Neuron (in vitro differentiated cells): ENCODE measurements around the gene KLHL3.

Source experiments
- H2AFZ ChIP-seq: one replicate; pipeline ENCODE4 v1.6.1; 2013; ENCODE audit warnings: low read depth, mild to moderate bottlenecking, inconsistent platforms, low read length, moderate library complexity
- H3K27me3 ChIP-seq: one replicate; pipeline ENCODE4 v1.6.1; 2013; ENCODE audit warnings: low read length; ENCODE audit not compliant: insufficient read depth
- H3K36me3 ChIP-seq: one replicate; pipeline ENCODE4 v1.6.1; 2013; ENCODE audit warnings: low read length; ENCODE audit not compliant: insufficient read depth
- H3K4me1 ChIP-seq: one replicate; pipeline ENCODE4 v1.6.1; 2013; ENCODE audit warnings: low read length; ENCODE audit not compliant: insufficient read depth
- H3K4me3 ChIP-seq: 2 replicates; pipeline ENCODE4 v1.5.1; 2013; ENCODE audit warnings: mild to moderate bottlenecking, low read length, moderate library complexity
- H3K9me3 ChIP-seq: one replicate; pipeline ENCODE4 v1.6.1; 2013; ENCODE audit warnings: low read length

KLHL3 gene

DNA sequence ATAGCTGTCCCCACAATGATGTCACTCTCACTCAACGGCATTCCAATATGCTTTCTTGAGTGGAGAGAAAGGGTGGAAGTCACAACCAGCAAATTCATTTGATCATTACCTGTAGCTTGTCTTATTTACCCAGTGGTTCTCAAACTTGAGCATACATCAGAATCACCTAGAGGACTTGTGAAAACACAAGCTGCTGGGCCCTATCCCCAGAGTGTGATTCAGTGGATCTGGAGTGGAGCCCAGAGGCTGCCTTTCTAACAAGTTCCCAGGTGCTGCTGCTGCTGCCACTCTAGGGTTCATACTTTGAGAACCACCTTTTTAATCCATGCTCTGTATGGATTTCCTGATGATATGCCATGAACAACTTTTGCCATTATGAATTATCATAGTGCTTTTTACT lies 94.7 kb downstream of the KLHL3 start:
- no peaks in the 10 kb centered on the region for H3K36me3 ChIP-seq
- no peak overlapping the region for H2AFZ ChIP-seq
- no peaks in the 10 kb centered on the region for H3K4me1 ChIP-seq
- H3K4me3 ChIP-seq: no peak overlapping the region
- H3K9me3 ChIP-seq: peaks cover 7% of the 10 kb centered on the region
- no peaks in the 10 kb centered on the region for H3K27me3 ChIP-seq

- peaks cover 7% of the 10 kb centered on the region for H3K9me3 ChIP-seq
Observed at GRCh38 chr5:137639645-137640044, 96.2 kb downstream of the KLHL3 start.

DNA sequence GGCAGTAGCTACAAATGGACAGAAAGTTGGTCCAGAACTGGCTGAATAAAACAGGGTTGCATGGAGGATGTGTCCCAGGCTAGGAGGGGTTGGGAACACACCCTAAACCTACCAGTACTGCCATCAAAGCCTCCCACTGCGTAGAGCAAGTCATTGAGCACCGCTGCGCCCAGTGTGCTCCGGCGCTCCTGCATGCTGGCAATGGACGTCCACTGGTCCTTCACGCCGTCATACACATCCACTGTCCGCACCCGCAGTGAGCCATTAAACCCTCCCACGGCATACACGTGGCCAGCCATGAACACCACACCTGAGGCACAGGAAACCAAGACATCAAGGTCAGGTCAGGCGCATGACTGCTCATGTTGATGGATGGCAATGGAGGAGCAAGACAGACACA lies 97.0 kb downstream of the KLHL3 start:
- Histone ChIP-seq H3K4me3 (no peak overlapping the region), H2AFZ (no peak overlapping the region), H3K36me3 (no peaks in the 10 kb centered on the region), H3K27me3 (no peaks in the 10 kb centered on the region), H3K9me3 (peaks cover 7% of the 10 kb centered on the region), H3K4me1 (peaks cover 10% of the 10 kb centered on the region)

More at GRCh38 chr5:137639645-137640044, 96.2 kb downstream of the KLHL3 start:
- no peaks in the 10 kb centered on the region for H3K36me3 ChIP-seq
- no peaks in the 10 kb centered on the region for H3K27me3 ChIP-seq
- H3K4me1 ChIP-seq: peaks cover 10% of the 10 kb centered on the region
- no peak overlapping the region for H3K4me3 ChIP-seq
- no peak overlapping the region for H2AFZ ChIP-seq

GRCh38 chr5:137636830-137637714 lies 98.8 kb downstream of the KLHL3 start:
- H2AFZ ChIP-seq: no peak overlapping the region
- H3K4me1 ChIP-seq: peaks cover 10% of the 10 kb centered on the region
- H3K4me3 ChIP-seq: no peak overlapping the region
- no peaks in the 10 kb centered on the region for H3K27me3 ChIP-seq
- H3K9me3 ChIP-seq: peaks cover 7% of the 10 kb centered on the region
- H3K36me3 ChIP-seq: no peaks in the 10 kb centered on the region

GRCh38 chr5:137636099-137636498 lies 99.8 kb downstream of the KLHL3 start:
- Histone ChIP-seq H2AFZ (no peak overlapping the region), H3K27me3 (no peaks in the 10 kb centered on the region), H3K4me3 (no peak overlapping the region), H3K4me1 (peaks cover 12% of the 10 kb centered on the region), H3K36me3 (no peaks in the 10 kb centered on the region), H3K9me3 (peaks cover 7% of the 10 kb centered on the region)

- peaks cover 7% of the 10 kb centered on the region for H3K9me3 ChIP-seq
- H3K4me1 ChIP-seq: peaks cover 13% of the 10 kb centered on the region
- no peaks in the 10 kb centered on the region for H3K36me3 ChIP-seq
- no peak overlapping the region for H3K4me3 ChIP-seq
- H2AFZ ChIP-seq: no peak overlapping the region
- no peaks in the 10 kb centered on the region for H3K27me3 ChIP-seq
Observed at GRCh38 chr5:137635521-137635921, 100.4 kb downstream of the KLHL3 start.

DNA sequence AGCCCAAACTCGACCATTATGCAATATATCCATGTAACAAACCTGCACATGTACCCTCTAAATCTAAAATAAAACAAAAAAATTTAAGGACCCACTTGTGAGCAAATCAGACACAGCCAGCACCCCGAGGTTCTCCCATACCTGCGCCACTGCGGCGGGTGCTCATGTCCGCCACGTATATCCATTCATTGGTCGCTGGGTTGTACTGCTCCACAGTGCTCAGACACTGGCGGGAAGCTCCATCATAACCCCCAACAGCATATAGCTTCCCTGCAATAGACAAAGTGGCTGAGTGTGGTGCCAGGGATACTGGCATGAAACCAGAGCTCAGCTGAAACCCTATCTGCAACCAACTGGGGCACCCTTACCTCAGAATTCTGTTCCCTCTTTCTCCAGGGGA lies 102.0 kb downstream of the KLHL3 start:
- Histone ChIP-seq H3K4me3 (no peak overlapping the region), H2AFZ (no peak overlapping the region), H3K9me3 (peaks cover 6% of the 10 kb centered on the region), H3K27me3 (no peaks in the 10 kb centered on the region), H3K4me1 (peaks cover 22% of the 10 kb centered on the region), H3K36me3 (no peaks in the 10 kb centered on the region)

GRCh38 chr5:137632716-137633115 lies 103.2 kb downstream of the KLHL3 start:
- no peak overlapping the region for H3K4me3 ChIP-seq
- peaks cover 22% of the 10 kb centered on the region for H3K4me1 ChIP-seq
- peaks cover 5% of the 10 kb centered on the region for H3K9me3 ChIP-seq
- H2AFZ ChIP-seq: no peak overlapping the region
- H3K27me3 ChIP-seq: no peaks in the 10 kb centered on the region
- H3K36me3 ChIP-seq: no peaks in the 10 kb centered on the region

DNA sequence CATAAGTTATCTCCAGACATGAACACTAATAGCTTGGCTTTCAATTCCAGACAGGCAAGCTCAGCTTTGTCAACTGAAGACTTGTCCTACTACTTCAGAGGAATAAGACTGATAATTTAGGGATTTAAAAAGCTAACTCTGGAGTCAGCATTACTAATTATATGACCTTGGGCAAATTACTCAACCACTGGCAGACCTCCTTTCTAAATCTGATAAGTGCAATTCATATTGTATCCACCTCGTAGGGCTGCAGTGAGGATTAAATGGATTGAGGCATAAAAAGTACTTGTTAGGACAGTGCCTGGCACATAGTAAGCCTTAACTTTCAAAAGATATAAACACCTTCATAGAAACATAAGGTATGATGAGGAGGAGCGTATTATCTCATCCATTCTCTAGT lies 104.4 kb downstream of the KLHL3 start:
- H3K27me3 ChIP-seq: no peaks in the 10 kb centered on the region
- H3K4me3 ChIP-seq: no peak overlapping the region
- no peaks in the 10 kb centered on the region for H3K9me3 ChIP-seq

DNA sequence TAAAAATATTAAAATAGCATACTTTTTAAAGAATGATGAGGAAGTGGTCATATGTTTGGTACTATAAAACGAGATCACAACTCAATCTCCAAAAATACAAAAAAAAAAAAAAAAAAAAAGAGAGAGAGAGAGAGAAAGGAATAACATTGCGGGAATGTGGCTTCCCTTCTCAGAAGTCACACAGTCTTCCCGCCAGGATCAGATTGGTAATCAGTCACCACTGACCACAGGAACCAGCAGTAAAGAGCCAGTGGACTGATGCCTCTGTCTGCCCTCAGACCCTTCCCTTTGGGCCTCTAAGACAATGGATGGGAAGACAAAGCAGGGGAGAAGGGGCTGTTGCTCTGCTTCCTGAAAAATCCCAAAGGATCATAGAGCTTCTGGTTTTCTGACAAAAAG lies 104.9 kb downstream of the KLHL3 start:
- no peak overlapping the region for H3K4me3 ChIP-seq

More for the DNA sequence above, 104.4 kb downstream of the KLHL3 start:
- Histone ChIP-seq H2AFZ (no peak overlapping the region), H3K4me1 (peaks cover 22% of the 10 kb centered on the region), H3K36me3 (no peaks in the 10 kb centered on the region)

DNA sequence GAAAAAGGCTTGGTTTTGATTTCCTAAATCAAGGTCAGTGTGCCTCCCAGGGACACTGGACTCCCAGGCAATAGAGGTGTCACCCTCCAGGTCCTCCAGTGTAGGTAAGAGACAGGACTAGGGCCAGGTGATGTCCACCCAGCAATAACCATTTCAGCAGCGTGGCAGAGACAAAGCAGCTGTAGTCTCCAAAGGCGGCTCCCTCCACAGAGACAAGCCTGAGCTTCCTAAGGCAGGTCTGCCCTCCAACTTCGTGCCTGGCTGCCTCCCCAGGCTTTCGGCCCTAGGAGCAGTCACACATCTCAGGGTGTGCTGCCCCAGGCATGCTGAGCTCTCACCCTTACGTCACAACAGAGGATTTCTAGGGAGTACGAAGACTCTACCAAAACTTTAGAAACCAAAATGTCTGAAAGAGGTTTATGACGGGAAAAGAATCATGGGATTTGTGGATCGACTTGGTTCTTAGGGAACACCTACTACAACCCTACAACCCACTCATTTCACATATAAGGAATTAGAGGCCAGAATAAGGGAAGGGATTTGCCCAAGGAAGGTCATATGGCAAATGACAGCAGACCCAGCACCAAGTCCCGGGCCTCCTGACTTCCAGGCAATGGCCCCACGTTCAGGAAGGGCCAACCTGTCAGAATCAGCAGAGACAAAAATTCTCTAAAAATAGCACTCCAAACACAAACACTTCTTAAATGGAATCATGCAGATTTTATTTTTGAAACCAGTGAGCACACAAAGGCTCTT lies 105.5 kb downstream of the KLHL3 start:
- no peak overlapping the region for H3K4me3 ChIP-seq
- H3K4me1 ChIP-seq: peaks cover 15% of the 10 kb centered on the region
- H3K9me3 ChIP-seq: no peaks in the 10 kb centered on the region
- no peaks in the 10 kb centered on the region for H3K27me3 ChIP-seq
- H2AFZ ChIP-seq: no peak overlapping the region
- no peaks in the 10 kb centered on the region for H3K36me3 ChIP-seq

More for the DNA sequence above, 104.9 kb downstream of the KLHL3 start:
- Histone ChIP-seq H3K36me3 (no peaks in the 10 kb centered on the region), H2AFZ (no peak overlapping the region), H3K4me1 (peaks cover 21% of the 10 kb centered on the region), H3K9me3 (no peaks in the 10 kb centered on the region), H3K27me3 (no peaks in the 10 kb centered on the region)

DNA sequence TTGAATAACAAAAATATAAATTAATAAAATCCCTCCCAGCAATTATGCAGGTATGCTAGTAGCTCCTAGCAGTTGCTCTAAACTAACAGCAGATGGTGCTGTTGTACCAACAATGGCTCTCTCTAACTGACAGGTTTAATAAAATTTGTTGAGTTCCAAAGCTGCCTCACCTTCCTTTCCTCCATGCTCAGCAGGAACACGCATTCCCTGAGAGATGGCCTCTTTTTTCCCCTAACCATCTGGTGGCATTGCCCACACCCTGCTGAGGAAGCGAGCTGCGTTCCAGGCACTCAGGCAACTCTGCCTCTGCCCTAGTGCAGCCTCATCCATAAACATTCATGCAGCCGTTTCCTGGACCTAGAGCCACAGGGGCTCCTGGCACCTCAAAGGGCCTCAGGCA lies 106.2 kb downstream of the KLHL3 start:
- peaks cover 12% of the 10 kb centered on the region for H3K4me1 ChIP-seq
- H3K27me3 ChIP-seq: no peaks in the 10 kb centered on the region
- no peaks in the 10 kb centered on the region for H3K9me3 ChIP-seq
- H3K36me3 ChIP-seq: no peaks in the 10 kb centered on the region
- no peak overlapping the region for H2AFZ ChIP-seq
- H3K4me3 ChIP-seq: no peak overlapping the region

GRCh38 chr5:137627706-137628105 lies 108.2 kb downstream of the KLHL3 start:
- H2AFZ ChIP-seq: no peak overlapping the region
- H3K27me3 ChIP-seq: no peaks in the 10 kb centered on the region
- no peaks in the 10 kb centered on the region for H3K36me3 ChIP-seq
- H3K4me1 ChIP-seq: peaks cover 12% of the 10 kb centered on the region
- no peak overlapping the region for H3K4me3 ChIP-seq
- no peaks in the 10 kb centered on the region for H3K9me3 ChIP-seq
